ENCODE results near the gene DRAP1.

The DRAP1 gene, protein sequence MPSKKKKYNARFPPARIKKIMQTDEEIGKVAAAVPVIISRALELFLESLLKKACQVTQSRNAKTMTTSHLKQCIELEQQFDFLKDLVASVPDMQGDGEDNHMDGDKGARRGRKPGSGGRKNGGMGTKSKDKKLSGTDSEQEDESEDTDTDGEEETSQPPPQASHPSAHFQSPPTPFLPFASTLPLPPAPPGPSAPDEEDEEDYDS

DNA sequence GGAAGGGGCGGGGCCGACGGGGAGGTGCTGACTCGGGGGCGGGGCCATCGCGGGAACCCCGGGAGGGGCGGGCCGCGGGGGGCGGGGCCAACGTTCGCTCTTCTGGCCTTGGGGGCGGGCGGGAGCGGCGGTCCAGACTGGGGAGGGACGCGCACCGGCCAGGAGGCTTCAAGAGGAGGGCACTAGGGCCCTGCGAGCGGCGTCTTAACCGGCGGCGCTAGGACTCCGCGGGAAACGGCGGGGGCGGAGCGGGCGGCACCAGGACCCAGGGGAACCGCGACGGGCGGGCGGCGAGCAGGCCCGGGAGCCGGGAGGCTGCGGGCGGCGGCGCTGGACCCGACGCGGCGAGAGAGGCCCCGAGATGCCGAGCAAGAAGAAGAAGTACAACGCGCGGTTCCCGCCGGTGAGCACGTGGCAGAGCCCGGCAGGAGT, at the start of gene DRAP1:
TSS of gene DRAP1 (plus strand) at position 286 of the 432 bp plus-strand sequence. CDS start at position 362, 76 bp downstream.
- DNase-seq, result peak; percentile 99

DNA sequence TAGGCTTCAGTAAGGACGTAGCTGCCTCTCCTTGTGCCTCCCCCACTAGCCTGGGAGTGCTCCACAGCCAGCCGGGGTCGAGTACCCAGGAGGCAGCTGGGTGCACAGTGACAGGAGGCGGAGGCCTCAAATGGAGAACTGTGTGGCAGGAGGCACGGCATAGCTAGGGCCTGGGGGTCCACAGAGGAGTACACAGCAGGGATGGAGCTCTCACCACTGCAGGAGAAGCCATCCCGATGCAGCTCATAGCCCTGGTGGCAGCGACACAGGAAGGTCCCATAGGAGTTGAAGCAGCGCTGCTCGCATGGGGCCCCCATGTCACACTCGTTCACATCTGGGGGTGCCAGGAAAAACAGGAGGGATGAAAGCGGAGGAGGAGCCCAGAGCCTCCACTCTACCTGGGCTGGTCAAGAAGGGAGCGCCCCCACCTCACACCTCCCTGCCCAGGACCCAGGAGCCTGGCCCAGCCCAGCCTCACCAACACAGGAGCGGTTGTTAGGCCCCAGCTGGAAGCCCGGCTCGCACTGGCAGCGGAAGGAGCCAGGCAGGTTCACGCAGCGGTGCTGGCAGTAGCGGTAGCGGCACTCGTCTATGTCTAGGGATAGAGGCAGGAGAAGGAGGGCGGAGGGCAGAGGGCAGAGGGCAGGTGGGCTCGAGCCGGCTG, 49.5 kb upstream of the DRAP1 start:
- no peak for DNase-seq

DNA sequence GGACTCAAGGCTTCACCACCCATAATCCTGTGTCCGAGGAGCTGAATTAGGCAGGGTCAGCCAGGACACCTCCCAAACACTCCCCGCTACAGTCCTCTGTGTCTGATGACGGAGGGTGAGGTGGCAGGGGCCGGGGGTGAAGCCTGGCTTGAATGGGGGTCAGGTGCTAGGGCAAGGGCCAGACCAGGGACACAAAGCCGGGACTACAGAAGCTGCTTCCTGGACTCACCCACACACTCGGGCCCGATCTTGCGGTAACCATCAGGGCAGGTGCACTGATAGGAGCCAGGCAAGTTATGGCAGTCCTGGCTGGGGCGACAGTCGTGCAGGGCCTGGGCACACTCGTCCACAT, 48.9 kb upstream of the DRAP1 start:
- no peak for DNase-seq

DNA sequence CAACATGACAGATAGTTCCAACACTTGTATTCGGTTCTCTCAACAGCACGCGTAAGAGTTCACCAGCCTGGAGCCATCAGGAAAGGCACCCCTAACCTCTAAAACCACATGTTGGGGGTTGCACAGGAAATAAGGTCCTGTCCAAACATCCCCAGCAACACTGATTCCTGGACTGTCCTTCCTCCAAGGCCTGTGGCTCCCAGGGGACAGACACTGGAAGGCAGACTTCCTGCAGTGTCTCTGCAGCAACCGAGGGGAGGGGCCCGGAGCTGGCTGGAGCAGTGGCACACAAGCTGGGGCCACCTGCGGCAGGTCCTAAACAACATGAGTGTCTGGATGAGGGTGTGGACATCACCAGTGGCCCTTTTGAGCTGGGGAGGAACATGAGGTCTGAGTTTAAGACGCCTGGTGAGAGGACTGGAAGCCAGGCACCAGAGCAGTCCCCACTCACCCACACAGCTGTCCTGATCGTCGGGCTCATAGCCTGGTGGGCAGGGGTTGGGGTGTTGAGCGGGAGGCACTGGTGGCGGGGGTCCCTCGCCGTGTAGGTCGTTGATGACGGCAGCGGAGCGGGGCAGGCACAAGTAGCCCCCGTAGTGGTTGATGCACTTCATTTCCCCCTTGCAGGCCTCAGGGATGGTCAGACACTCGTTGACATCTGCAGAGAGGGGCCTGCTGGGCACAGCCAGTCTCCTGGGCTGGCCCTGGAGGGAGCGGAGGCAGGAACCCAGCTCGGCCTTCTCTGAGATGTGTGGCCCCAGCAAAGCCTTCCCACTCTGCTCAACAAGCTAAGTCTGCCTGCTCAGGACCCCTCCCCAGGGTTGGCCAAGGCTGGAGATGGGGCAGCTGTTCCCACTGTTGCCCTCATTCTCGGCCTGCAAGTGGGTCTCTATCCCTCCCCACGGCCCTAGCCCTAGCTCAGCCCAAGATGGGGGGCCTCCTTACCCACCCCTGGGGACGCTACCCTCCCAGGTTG, 48.2 kb upstream of the DRAP1 start:
- DNase-seq, result peak; percentile 32

DNA sequence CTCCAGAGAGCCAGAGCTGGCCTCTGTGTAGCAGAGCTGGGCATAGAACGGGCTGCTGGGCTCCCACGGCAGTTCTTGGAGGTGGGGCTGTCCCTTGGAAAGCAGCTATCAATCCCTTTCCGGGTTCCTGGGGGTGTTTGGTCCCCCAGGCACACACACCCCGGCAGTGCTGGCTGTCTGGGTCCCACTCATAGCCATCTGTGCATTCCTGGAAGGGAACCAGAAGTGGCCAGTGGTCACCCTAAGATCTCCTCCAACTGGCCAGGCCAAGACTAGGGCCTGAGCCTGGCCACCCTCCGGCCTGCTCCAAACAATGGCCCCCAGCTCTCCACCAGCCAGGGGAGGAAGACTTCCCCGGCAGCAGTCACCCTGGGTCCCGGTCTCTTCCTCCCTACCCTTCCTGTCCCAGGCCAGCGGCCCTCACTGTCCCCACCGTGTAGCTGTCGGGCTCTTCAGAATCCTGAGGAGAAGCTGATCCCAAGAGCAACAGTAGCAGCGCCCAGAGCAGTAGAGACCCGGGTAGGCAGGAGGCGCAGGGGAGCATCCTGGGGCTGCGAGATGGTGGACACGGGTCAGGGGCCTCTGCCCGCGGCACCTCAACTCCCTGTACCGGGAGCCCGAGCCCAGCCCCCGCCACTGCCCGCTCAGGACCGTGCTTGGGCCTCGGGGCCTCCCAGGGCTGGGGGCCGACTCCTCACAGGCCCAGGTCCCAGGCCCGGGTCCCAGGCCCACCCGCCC, 47.2 kb upstream of the DRAP1 start:
- no peak for DNase-seq

DNA sequence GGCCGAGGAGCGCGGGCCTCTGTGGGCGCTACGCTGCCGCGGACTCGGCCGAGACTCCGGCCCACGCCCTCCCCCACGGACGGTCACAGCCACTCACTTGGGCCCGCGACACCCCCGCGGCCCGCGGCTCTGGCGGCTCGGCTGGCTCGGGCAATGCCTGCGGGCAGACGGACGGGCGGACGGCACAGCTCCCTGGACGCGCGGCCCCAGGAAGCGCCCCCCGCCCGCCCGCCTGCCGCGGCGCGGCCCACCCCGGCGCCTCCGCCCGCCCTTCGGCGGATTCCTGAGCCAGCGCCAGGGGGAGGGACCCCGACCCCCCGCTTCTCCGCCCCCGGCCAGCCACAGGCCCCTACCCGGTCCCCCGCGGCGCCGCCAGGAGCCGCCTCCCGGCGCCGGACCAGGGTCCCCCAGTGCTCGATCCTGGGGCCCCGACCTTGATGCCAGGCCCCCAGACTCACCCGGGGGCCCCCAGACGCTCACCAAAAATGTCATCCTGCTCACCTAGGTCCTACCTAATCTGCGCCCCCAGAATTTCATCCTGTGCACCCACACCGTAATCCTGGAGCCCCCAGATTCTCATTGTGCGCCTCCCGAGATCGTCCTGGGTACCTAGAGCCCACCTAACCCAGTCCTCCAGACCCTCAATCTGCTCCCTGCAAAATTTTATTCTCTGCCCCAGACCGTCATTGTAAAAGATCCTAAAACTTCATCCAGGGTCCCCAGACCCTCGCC, 46.5 kb upstream of the DRAP1 start, which contains the start of gene EFEMP2:
TSS of gene EFEMP2 (minus strand) at position 215 of the 732 bp plus-strand sequence. CDS start 446 bp downstream, outside the sequence.
- peak; percentile 30 for DNase-seq

DNA sequence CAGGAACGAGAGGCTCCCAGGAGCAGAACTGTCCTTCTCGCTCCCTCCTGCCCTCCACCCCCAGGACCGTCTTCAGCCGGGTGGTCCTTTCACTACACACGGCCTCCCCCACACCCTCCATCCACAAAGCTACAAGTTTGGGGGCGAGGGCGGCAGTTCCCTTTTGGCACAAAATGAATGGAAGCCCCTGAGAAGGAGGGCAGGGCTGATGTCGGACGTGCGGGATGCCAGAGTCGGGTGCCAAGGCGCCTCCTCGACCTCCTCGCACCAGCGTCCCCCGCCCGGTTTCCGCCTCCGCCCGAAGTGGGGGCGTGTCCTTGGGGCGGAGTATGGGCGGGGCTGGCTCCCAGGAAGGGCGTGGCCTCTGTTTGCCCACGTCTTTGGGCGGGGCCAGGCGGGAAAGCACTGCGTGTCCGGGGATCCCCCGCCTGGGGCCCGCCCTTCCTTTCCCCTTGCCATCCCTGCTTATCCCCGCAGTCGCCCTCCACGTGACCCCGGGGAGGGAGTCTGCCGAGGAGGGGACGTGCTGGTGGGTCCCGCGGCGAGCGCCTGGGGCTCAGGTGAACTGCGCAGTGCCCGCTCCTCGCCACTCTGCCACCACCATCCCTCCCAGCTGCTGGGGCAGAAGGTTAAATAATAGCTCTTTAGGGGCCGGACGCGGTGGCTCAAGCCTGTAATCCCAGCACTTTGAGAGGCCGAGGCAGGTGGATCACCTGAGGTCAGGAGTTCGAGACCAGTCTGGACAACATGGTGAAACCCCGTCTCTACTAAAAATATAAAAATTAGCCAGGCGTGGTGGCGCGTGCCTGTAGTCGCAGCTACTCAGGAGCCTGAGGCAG, 45.7 kb upstream of the DRAP1 start:
- peak; percentile 96 for DNase-seq

DNA sequence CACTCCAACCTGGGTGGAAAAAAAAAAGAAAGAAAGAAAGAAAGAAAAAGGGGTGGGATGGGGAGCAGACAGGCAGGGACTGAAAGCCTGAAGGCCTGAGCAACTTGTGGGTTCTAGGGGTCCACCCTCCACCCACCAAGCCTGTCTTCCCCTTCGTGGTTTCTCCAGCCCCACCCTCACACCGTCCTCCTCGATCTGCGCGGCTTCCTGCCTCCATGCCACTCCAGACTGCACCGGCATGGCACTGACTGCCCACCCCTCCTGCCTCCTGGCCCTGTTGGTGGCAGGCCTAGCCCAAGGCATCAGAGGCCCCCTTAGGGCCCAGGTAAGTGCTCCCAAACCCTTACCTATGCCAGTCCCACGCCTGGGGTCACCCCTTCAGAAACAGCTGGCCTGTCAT, 39.6 kb upstream of the DRAP1 start, which contains the start of gene CTSW:
TSS of gene CTSW (plus strand) at position 221 of the 400 bp plus-strand sequence. CDS start at position 239, 18 bp downstream.
- DNase-seq, result no peak

DNA sequence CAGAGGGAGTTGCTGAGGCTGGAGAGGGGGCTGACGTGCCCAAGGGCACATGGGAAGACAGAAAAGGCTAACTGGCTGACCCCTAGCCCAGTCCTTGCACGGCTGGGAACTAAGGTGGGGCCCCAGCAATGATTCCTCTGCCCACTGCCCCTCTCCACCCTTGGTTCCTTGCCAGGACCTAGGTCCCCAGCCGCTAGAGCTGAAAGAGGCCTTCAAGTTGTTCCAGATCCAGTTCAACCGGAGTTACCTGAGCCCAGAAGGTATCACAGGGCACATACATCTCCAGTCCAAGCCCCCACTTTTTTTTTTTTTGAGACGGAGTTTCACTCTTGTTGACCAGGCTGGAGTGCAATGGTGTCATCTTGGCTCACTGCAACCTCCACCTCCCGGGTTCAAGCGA, 39.2 kb upstream of the DRAP1 start:
- DNase-seq, result no peak

DNA sequence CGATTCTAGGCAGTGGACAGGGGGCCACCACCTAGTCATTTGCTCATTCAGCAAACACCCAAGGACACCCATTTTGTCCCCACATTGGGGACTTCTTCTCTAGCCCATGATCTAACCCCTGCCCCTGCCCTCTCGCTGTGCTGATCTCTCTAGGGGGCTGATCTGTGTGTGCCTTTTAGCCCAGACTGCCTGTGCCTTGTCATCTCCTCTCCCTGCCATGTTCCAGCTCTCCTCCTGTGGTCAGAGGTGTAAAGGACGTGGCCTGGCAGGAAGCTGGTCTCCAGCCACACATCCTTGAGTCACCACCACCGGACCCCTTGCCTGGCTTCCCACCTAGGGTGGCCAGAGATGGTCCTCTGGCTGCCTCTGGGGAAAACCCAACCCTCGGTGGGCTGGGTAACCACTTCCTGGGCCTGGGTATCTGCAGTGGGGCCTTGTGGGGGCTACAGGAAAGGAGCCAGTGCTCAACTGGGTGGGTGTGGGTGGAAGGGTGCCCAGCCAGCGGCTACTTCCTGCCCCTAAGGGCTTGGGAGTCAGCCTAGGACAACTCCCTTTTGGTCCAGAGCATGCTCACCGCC, 38.3 kb upstream of the DRAP1 start:
- DNase-seq, result no peak

DNA sequence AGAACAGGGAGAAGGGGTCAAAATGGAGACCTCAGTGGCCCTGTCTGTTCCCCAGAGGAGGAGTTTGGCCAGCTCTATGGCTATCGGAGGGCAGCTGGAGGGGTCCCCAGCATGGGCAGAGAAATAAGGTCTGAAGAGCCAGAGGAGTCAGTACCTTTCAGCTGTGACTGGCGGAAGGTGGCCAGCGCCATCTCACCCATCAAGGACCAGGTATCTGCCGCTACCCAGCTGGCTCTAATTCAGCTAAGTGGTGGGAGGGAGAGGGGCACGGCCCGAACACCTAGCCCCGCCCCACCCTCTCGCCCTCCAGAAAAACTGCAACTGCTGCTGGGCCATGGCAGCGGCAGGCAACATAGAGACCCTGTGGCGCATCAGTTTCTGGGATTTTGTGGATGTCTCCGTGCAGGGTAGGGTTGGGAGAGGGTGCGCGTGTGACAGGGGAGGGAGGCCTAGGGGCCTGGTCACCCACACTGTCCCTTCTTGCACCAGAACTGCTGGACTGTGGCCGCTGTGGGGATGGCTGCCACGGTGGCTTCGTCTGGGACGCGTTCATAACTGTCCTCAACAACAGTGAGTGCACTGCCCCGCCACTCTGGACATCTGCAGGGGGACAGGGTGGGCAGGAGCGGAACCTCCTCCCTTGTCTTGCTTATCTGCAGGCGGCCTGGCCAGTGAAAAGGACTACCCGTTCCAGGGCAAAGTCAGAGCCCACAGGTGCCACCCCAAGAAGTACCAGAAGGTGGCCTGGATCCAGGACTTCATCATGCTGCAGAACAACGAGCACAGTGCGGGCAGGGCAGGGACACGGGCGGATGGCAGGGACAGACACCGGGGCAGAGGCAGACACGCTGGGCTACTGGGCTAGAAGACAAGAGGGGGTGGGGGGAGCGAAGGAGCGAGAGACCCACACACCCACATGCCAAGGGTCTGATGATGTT, 36.8 kb upstream of the DRAP1 start:
- DNase-seq, result no peak

DNA sequence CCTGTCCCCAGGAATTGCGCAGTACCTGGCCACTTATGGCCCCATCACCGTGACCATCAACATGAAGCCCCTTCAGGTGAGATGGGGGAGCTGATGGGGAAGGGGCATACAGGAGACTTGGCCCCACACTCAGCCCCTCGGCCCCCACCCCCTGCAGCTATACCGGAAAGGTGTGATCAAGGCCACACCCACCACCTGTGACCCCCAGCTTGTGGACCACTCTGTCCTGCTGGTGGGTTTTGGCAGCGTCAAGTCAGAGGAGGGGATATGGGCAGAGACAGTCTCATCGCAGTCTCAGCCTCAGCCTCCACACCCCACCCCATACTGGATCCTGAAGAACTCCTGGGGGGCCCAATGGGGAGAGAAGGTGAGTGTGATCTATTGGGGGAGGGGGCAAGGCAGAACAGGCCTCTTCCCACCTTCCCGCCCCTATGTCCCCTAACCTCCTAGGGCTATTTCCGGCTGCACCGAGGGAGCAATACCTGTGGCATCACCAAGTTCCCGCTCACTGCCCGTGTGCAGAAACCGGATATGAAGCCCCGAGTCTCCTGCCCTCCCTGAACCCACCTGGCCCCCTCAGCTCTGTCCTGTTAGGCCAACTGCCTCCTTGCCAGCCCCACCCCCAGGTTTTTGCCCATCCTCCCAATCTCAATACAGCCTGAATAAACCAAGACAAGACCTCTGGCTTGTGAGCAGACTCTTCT, 36.0 kb upstream of the DRAP1 start:
- no peak for DNase-seq

DNA sequence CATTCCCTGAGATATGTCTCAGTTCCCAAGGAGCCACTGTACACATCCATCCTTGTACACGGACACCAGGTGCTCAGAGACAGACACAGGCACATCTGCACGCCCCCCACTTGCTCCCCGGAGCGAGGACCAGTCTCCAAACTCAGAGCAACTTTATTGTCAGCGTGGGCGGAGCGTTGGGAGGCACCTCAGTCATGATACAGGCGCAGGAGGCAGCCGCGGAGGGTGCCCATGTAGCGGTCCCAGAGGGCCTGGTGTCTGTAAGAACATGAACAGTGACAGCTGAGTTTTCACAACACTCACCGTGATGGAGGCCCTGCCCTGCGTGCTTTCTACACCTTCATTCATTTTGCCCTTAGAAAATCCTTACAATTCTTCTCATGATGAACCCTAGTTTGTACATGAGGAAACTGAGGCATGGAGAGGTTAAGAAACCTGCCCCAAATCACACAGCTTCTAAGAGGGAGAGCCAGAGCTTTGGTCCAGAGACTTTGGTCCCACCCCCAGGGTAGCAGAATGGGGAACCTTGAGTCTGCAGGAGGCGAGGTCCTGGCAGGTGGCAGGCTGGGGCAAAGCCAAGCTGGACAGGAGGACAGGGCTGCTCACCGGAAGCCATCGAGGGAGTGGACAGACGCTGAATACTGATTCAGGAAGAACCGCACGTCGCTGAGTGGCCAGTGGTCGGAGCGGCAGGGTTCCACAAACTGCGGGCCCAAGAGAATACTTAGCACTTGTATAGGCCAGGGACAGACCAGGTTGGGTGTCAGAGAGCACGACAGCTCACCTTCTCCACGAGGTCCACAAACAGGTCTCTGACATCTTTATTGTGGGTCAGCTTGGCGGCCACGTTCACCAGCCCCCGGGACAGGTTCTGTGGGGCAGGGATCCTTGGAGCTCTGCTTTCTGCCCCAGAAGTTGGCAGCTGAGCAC, 35.2 kb upstream of the DRAP1 start:
- no peak for DNase-seq

DNA sequence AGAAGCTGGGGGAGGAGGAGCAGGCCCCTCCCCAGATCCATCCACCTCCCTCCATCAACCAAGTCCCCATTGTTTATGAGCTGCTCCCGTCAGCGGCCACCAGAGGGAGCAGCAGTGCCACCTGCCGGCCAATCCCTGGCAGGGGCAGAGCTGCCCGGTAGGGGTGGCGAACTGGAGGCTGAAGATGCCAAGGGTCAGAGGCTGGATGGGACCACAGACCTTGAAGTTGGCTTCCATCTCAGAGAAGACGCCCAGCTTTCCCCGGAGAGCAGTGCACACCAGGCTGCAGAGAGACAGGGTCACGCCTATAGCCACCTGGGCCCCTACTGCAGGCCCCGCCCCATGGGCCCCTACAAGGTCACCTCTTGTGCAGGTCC, 34.5 kb upstream of the DRAP1 start:
- peak; percentile 75 for DNase-seq

DNA sequence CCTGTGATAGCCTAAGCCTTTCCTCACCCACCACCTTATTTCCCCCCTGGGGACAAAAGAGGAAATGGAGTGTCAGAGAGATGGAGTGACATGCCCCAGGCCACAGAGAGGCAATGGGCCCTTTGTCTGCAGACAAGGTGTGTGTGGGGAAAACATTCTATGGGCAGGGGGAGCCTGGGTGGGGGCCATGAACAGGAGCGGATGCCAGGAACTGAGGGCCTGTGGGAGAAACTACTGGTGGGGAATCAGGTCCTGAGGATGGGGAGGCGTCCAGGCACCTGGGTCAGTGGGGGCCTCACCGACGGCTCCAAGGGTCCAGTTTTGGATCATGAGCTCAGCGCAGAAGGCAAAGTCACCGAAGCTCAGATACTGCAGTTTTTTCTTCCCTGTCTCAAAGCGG, 34.0 kb upstream of the DRAP1 start:
- no peak for DNase-seq

DNA sequence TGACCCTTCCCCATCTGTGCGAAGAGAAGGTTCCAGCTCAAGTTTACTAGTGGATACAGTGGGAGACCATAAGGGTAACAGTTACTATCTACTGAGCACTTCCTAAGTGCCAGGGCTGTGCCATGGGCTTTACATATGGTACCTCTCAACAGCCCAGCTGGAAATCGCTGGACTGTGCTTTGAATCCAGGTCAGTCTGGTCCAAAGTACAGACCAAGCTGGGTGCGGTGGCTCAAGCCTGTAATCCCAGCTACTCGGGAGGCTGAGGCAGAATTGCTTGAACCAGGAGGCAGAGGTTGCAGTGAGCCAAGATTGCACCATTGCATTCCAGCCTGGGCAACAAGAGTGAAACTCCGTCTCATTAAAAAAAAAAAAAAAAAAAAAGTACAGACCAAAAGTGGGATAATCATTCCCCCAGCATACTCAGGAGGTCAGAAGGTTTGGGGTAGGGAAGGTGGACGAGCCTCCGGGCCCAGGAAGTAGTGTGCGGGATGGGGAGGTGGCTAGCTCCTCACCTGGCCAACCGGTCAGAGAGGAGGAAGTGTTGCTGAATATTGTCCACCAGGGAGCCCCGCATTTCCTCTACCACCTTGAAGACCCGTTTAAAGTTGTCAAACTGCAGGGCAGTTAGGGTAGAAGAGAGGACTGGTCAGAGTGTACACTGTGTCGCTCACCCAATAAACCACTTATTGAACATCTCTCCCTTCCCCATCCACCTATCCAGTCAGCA, 33.3 kb upstream of the DRAP1 start:
- no peak for DNase-seq
